Measurements from ENCODE around the gene ARHGAP15. TPM values are rescaled to one million over a fixed set of nuclear protein-coding genes. Genes with fewer than 3 reads are reported as not detected.

Gene ARHGAP15
- total RNA-seq, 2 experiments from 2014 or later = 72.1 to 98.4 TPM

GRCh38 chr2:143422681-143423080 is 293.5 kb downstream of the ARHGAP15 start:
- H3K4me1 ChIP-seq (ENCODE audit: insufficient read depth, low read length, poor library complexity, severe bottlenecking) = no peaks in the 10 kb centered on the region

GRCh38 chr2:143425896-143426295 is 296.7 kb downstream of the ARHGAP15 start:
- H3K79me2 ChIP-seq (ENCODE audit: insufficient read depth, low read depth, low read length) = no peaks in the 10 kb centered on the region
- no peaks in the 10 kb centered on the region for H3K36me3 ChIP-seq (ENCODE audit: insufficient read depth, low read length)
- ChIA-PET CTCF (ENCODE audit: unreplicated experiment) (no interaction called here), POLR2A (interaction anchor here (0.9 kb wide), 1 partner anchor 18 kb away, joined by 3 read pairs; no protein-coding TSS in a partner anchor)
- H4K20me1 ChIP-seq (ENCODE audit: insufficient read depth, low read length) = no peaks in the 10 kb centered on the region
- H3K4me1 ChIP-seq (ENCODE audit: insufficient read depth, low read length, poor library complexity, severe bottlenecking) = no peaks in the 10 kb centered on the region
- intact Hi-C loops (cut with micrococcal nuclease; ENCODE audit: unreplicated experiment) = no loop called here
- TF ChIP-seq EZH2phosphoT487 (IDR thresholded peaks at IDR 0.05; ENCODE audit: borderline replicate concordance, low read depth, low read length) = no peak
- no peak for TF ChIP-seq CTCF (conservative IDR thresholded peaks at IDR 0.05; ENCODE audit: low read length)
- H3K4me2 ChIP-seq (ENCODE audit: low read length) = no peak overlapping the region
- H3K27ac ChIP-seq (ENCODE audit: low read depth, low read length, poor library complexity, severe bottlenecking) = no peak overlapping the region
- BruUV-seq (replicated peaks) = no TSS peak
- H3K9me2 ChIP-seq (ENCODE audit: insufficient read depth, low read length) = no peaks in the 10 kb centered on the region
- H3K9me3 ChIP-seq (ENCODE audit: low read length) = no peaks in the 10 kb centered on the region
- H3K4me3 ChIP-seq (ENCODE audit: low read depth, low read length, poor library complexity, severe bottlenecking) = no peak overlapping the region
- H2AFZ ChIP-seq (ENCODE audit: low read length) = no peak overlapping the region
- no peak for DNase-seq (ENCODE audit: low spot score)

More at GRCh38 chr2:143422681-143423080, 293.5 kb downstream of the ARHGAP15 start:
- H3K36me3 ChIP-seq (ENCODE audit: insufficient read depth, low read length) = no peaks in the 10 kb centered on the region
- DNase-seq (ENCODE audit: low spot score) = no peak
- intact Hi-C loops (cut with micrococcal nuclease; ENCODE audit: unreplicated experiment) = no loop called here
- no peak overlapping the region for H2AFZ ChIP-seq (ENCODE audit: low read length)
- H3K79me2 ChIP-seq (ENCODE audit: insufficient read depth, low read depth, low read length) = no peaks in the 10 kb centered on the region
- H3K9me3 ChIP-seq (ENCODE audit: low read length) = no peaks in the 10 kb centered on the region
- no peaks in the 10 kb centered on the region for H4K20me1 ChIP-seq (ENCODE audit: insufficient read depth, low read length)
- H3K27ac ChIP-seq (ENCODE audit: low read depth, low read length, poor library complexity, severe bottlenecking) = no peak overlapping the region
- no peaks in the 10 kb centered on the region for H3K9me2 ChIP-seq (ENCODE audit: insufficient read depth, low read length)
- no TSS peak for BruUV-seq (replicated peaks)
- no peak overlapping the region for H3K4me2 ChIP-seq (ENCODE audit: low read length)
- CTCF ChIA-PET (ENCODE audit: unreplicated experiment) = no interaction called here
- TF ChIP-seq CTCF (conservative IDR thresholded peaks at IDR 0.05; ENCODE audit: low read length) = no peak
- TF ChIP-seq EZH2phosphoT487 (IDR thresholded peaks at IDR 0.05; ENCODE audit: borderline replicate concordance, low read depth, low read length) = no peak
- POLR2A ChIA-PET = no interaction called here
- H3K4me3 ChIP-seq (ENCODE audit: low read depth, low read length, poor library complexity, severe bottlenecking) = no peak overlapping the region

GRCh38 chr2:143426296-143426695 is 297.1 kb downstream of the ARHGAP15 start:
- Histone ChIP-seq H3K36me3 (ENCODE audit: insufficient read depth, low read length) (no peaks in the 10 kb centered on the region), H3K4me2 (ENCODE audit: low read length) (no peak overlapping the region), H3K4me3 (ENCODE audit: low read depth, low read length, poor library complexity, severe bottlenecking) (no peak overlapping the region), H3K79me2 (ENCODE audit: insufficient read depth, low read depth, low read length) (no peaks in the 10 kb centered on the region), H3K9me3 (ENCODE audit: low read length) (no peaks in the 10 kb centered on the region), H4K20me1 (ENCODE audit: insufficient read depth, low read length) (no peaks in the 10 kb centered on the region), H2AFZ (ENCODE audit: low read length) (no peak overlapping the region), H3K4me1 (ENCODE audit: insufficient read depth, low read length, poor library complexity, severe bottlenecking) (no peaks in the 10 kb centered on the region), H3K9me2 (ENCODE audit: insufficient read depth, low read length) (no peaks in the 10 kb centered on the region), H3K27ac (ENCODE audit: low read depth, low read length, poor library complexity, severe bottlenecking) (no peak overlapping the region)
- TF ChIP-seq CTCF (conservative IDR thresholded peaks at IDR 0.05; ENCODE audit: low read length) (no peak), EZH2phosphoT487 (IDR thresholded peaks at IDR 0.05; ENCODE audit: borderline replicate concordance, low read depth, low read length) (no peak)
- BruUV-seq (replicated peaks) = no TSS peak
- POLR2A ChIA-PET = interaction anchor here (0.9 kb wide), 1 partner anchor 18 kb away, joined by 3 read pairs; no protein-coding TSS in a partner anchor
- no peak for DNase-seq (ENCODE audit: low spot score)
- intact Hi-C loops (cut with micrococcal nuclease; ENCODE audit: unreplicated experiment) = no loop called here
- CTCF ChIA-PET (ENCODE audit: unreplicated experiment) = no interaction called here

Measured in OCI-LY7 (cell line).